GM12878 (cell line): ENCODE data around the gene SUPT3H. TPM values are rescaled to one million over a fixed set of nuclear protein-coding genes. Genes with fewer than 3 reads are reported as not detected.

Experiments
- ATAC-seq: fragments of 200-7000 bp; cut with Tn5 transposase; 3 replicates; pipeline ENCODE4 v1.9.1; 2020; ENCODE audit warnings: mild to moderate bottlenecking, moderate library complexity
- BruUV-seq: library from RNA; stranded (reverse); fragments of 400-500 nt; replicated peaks from 2 replicates; lab custom pipeline; 2021; lab: Mats Ljungman, UMichigan
- CTCF ChIA-PET: fragments of 300-600 bp; sonication (Branson Sonifier 250); formaldehyde crosslinking; extraction: SDS; loops from one replicate; lab custom pipeline; 2021; ENCODE audit warnings: inconsistent platforms; lab: Yijun Ruan, JAX
- POLR2A ChIA-PET: fragments of 350-600 bp; formaldehyde crosslinking; extraction: SDS; loops from one replicate; lab custom pipeline; 2021; ENCODE audit warnings: inconsistent platforms; lab: Charles Lee
- RAD21 ChIA-PET: fragments of 300-600 bp; sonication (Branson Sonifier 250); formaldehyde crosslinking; loops from one replicate; lab custom pipeline; 2023; ENCODE audit warnings: antibody characterized with exemption; ENCODE audit not compliant: unreplicated experiment; lab: Charles Lee
- SMC1A ChIA-PET: fragments of 300-600 bp; sonication (Branson Sonifier 250); formaldehyde crosslinking; loops from one replicate; lab custom pipeline; 2023; ENCODE audit not compliant: unreplicated experiment, uncharacterized antibody; lab: Charles Lee
- DNase-seq: peaks from one replicate; pipeline ENCODE4 v3.0.0-alpha.2; 2011; ENCODE audit warnings: low read depth, low spot score
- FAIRE-seq: peaks from 3 replicates; lab custom pipeline; 2011; peaks lifted over from hg19 to GRCh38; lab: Jason Lieb, UNC
- H2AFZ ChIP-seq: 2 replicates; pipeline ENCODE4 v1.6.0; 2011; ENCODE audit warnings: low read depth, low read length, control low read depth; ENCODE audit not compliant: control insufficient read depth
- H3K27ac ChIP-seq: 2 replicates; pipeline ENCODE4 v1.5.1; 2011; ENCODE audit warnings: control low read depth; ENCODE audit not compliant: control insufficient read depth, insufficient read depth
- H3K27me3 ChIP-seq, 2 experiments: replicated peaks in 1 of 2; 2 replicates each; pipeline versions ENCODE4 v1.6.0 to v1.6.1; 2011; ENCODE audit warnings: low read length in 1 of 2; ENCODE audit not compliant: control insufficient read depth in 2 of 2, insufficient read depth in 2 of 2
- H3K36me3 ChIP-seq, 2 experiments: 2 replicates each; pipeline ENCODE4 v1.5.1; 2011; ENCODE audit warnings: low read length in 1 of 2; ENCODE audit not compliant: control insufficient read depth in 2 of 2, insufficient read depth in 2 of 2
- H3K4me1 ChIP-seq: 2 replicates; pipeline ENCODE4 v1.6.1; 2011; ENCODE audit warnings: mild to moderate bottlenecking, low read length, moderate library complexity, mixed read lengths; ENCODE audit not compliant: control insufficient read depth, insufficient read depth
- H3K4me2 ChIP-seq: 2 replicates; pipeline ENCODE4 v1.6.0; 2011; ENCODE audit warnings: control low read depth; ENCODE audit not compliant: control insufficient read depth, insufficient read depth
- H3K4me3 ChIP-seq: fragments of 200-600 bp; sonication (generic); 2 replicates; pipeline ENCODE4 v1.5.1; 2016
- H3K79me2 ChIP-seq: 2 replicates; pipeline ENCODE4 v1.6.0; 2011; ENCODE audit warnings: low read length; ENCODE audit not compliant: control insufficient read depth, insufficient read depth
- H3K9ac ChIP-seq: 2 replicates; pipeline ENCODE4 v1.8.0; 2011; ENCODE audit warnings: low read length, control low read depth, mixed read lengths; ENCODE audit not compliant: control insufficient read depth, insufficient read depth
- H3K9me3 ChIP-seq: replicated peaks from 3 replicates; pipeline ENCODE4 v1.5.1; 2011; ENCODE audit warnings: mild to moderate bottlenecking, low read length; ENCODE audit not compliant: control insufficient read depth, insufficient read depth
- H4K20me1 ChIP-seq: 2 replicates; pipeline ENCODE4 v1.6.0; 2011; ENCODE audit not compliant: control insufficient read depth, insufficient read depth
- ATF7 ChIP-seq: fragments of 450-650 bp; IDR thresholded peaks from 2 replicates; pipeline ENCODE4 v1.6.1; 2016; ENCODE audit warnings: low read depth, mild to moderate bottlenecking
- ESRRA ChIP-seq: IDR thresholded peaks from 2 replicates; pipeline ENCODE4 v1.6.1; 2012; ENCODE audit warnings: mild to moderate bottlenecking, low read length, improper control_type of control experiment
- GATAD2B ChIP-seq: fragments of 450-650 bp; conservative IDR thresholded peaks from 2 replicates; pipeline ENCODE4 v1.6.1; 2017; ENCODE audit warnings: low read depth, mild to moderate bottlenecking, moderate library complexity
- HCFC1 ChIP-seq: fragments of 150-350 bp; IDR thresholded peaks from 2 replicates; pipeline ENCODE4 v1.6.1; 2014; ENCODE audit warnings: low read length
- MYB ChIP-seq: fragments of 150-350 bp; IDR thresholded peaks from 2 replicates; pipeline ENCODE4 v1.6.1; 2014; ENCODE audit warnings: mild to moderate bottlenecking, low read depth, low read length, borderline replicate concordance
- NBN ChIP-seq: fragments of 450-650 bp; IDR thresholded peaks from 2 replicates; pipeline ENCODE4 v1.6.1; 2016
- SMAD5 ChIP-seq: IDR thresholded peaks from 2 replicates; pipeline ENCODE4 v1.6.1; 2016; ENCODE audit warnings: antibody characterized with exemption, low read depth
- in situ Hi-C: fragments of 300-500 bp; cut with MboI; formaldehyde crosslinking; loops from 9 replicates; pipeline ENCODE4 v1.14.3; 2018; ENCODE audit warnings: mixed read lengths
- intact Hi-C: fragments of 100-400 bp; cut with micrococcal nuclease; formaldehyde crosslinking; loops from one replicate; pipeline ENCODE4 v1.14.2; 2022; ENCODE audit not compliant: unreplicated experiment
- polyA plus RNA-seq, 11 experiments: library from polyadenylated mRNA; depleted of rRNA in 4 of 11; unstranded in 6 of 11; stranded (reverse) in 5 of 11; fragments of >200 nt; fragmentation: Nextera tagmentation in 4 of 11; fragmentation: Illumina TruSeq in 1 of 11; extraction: Ambion mirVana in 4 of 11; extraction: Trizol in 1 of 11; gene quantifications; 1 replicate in 1 of 11; 2 replicates in 10 of 11; pipeline versions ENCODE4 v1.2.1 to v1.2.3, GENCODE V29; 2011 to 2016; ENCODE audit warnings: inconsistent platforms in 2 of 11, missing spikeins in 2 of 11, low read depth in 1 of 11
- total RNA-seq, 4 experiments: library from RNA; depleted of rRNA in 3 of 4; stranded (reverse); fragments of >200 nt in 3 of 4; fragmentation: Illumina TruSeq in 1 of 4; extraction: Trizol in 1 of 4; gene quantifications; 2 replicates each; pipeline versions ENCODE4 v1.2.1 to v1.2.3, GENCODE V29; 2013 to 2021
- TF ChIP-seq, protein P1 (sequence below): IDR thresholded peaks from 2 replicates; pipeline ENCODE4 v1.6.1; 2011; ENCODE audit warnings: borderline replicate concordance, low read depth, mild to moderate bottlenecking, moderate library complexity, mixed read lengths, low read length; ENCODE audit not compliant: insufficient read depth; ENCODE audit errors: extremely low read length

SUPT3H gene
- total and polyA plus RNA-seq, 10 of the 15 experiments (the other 5 are each of a cell fraction or from before 2014, with no cell fraction given) = 0.51 to 3.7 (median 2.0) TPM

DNA sequence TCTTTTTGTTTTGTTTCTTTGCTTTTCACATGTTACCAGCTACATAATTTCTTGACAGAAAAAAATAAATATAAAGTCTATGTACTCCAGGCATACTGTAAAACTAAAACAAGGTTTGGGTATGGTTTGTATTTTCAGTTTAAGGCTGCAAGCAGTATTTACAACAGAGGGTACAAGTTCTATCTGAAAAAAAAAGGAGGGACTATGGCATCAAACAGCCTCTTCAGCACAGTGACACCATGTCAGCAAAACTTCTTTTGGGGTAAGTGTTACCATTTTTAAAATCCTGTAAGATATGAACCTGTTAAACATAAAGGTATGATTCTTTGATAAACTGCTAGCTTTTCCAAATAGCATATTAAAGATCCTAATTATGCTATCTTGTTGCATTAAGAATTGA lies 49.2 kb downstream of the SUPT3H start:
- Histone ChIP-seq H3K9ac (no peak overlapping the region), H4K20me1 (no peaks in the 10 kb centered on the region), H3K27me3 (no peaks in the 10 kb centered on the region), H3K4me3 (no peak overlapping the region), H3K79me2 (no peaks in the 10 kb centered on the region), H3K4me1 (no peaks in the 10 kb centered on the region), H3K9me3 (no peaks in the 10 kb centered on the region), H3K4me2 (no peak overlapping the region), H2AFZ (no peak overlapping the region), H3K36me3 (no peaks in the 10 kb centered on the region), H3K27ac (no peak overlapping the region)
- in situ Hi-C loops = no loop called here
- TF ChIP-seq NBN (no peak), GATAD2B (no peak), ESRRA (no peak), SMAD5 (no peak), MYB (no peak), ATF7 (no peak), HCFC1 (no peak)
- TF ChIP-seq, protein P1, sequence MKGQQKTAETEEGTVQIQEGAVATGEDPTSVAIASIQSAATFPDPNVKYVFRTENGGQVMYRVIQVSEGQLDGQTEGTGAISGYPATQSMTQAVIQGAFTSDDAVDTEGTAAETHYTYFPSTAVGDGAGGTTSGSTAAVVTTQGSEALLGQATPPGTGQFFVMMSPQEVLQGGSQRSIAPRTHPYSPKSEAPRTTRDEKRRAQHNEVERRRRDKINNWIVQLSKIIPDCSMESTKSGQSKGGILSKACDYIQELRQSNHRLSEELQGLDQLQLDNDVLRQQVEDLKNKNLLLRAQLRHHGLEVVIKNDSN = no peak
- intact Hi-C loops = no loop called here
- SMC1A ChIA-PET = interaction anchor here (1.0 to 1.8 kb wide), 2 partner anchors 14 to 16 kb away, joined by 5 read pairs; no protein-coding TSS in a partner anchor
- POLR2A ChIA-PET = no interaction called here
- CTCF ChIA-PET = interaction anchor here (1.1 kb wide), 1 partner anchor 23 kb away, joined by 4 read pairs; no protein-coding TSS in a partner anchor
- BruUV-seq = no TSS peak
- ATAC-seq (no peak), FAIRE-seq (no peak), DNase-seq (no peak)
- RAD21 ChIA-PET = no interaction called here
